IMR-90 (cell line): ENCODE results near the gene MYCBP. TPM values are rescaled to one million over a fixed set of nuclear protein-coding genes. Genes with fewer than 3 reads are reported as not detected.

Experiments used
- ATAC-seq: fragments of 200-7000 bp; cut with Tn5 transposase; 2 replicates; pipeline ENCODE4 v1.9.1; 2020; ENCODE audit warnings: low read depth, mild to moderate bottlenecking, moderate library complexity
- BruUV-seq: library from RNA; stranded (reverse); fragments of 400-500 nt; replicated peaks from 2 replicates; lab custom pipeline; 2021; lab: Mats Ljungman, UMichigan
- CTCF ChIA-PET: fragments of 300-600 bp; formaldehyde crosslinking; extraction: SDS; loops from one replicate; lab custom pipeline; 2021; ENCODE audit warnings: antibody characterized with exemption; lab: Yijun Ruan, JAX
- POLR2A ChIA-PET: fragments of 300-600 bp; sonication (Branson Sonifier 250); formaldehyde crosslinking; loops from one replicate; lab custom pipeline; 2022; ENCODE audit warnings: antibody characterized with exemption; ENCODE audit not compliant: unreplicated experiment; lab: Charles Lee
- DNase-seq: peaks from one replicate; pipeline ENCODE4 v3.0.0; 2013
- H2AFZ ChIP-seq: replicated peaks from 2 replicates; pipeline ENCODE3; 2013; ENCODE audit warnings: low read length, mild to moderate bottlenecking; ENCODE audit not compliant: poor library complexity
- H2AK5ac ChIP-seq: 2 replicates; pipeline ENCODE4 v1.6.1; 2013; ENCODE audit warnings: low read depth, low read length, inconsistent platforms
- H2AK9ac ChIP-seq: replicated peaks from 2 replicates; pipeline ENCODE3; 2013; ENCODE audit warnings: mild to moderate bottlenecking, low read depth, low read length, moderate library complexity; ENCODE audit not compliant: poor library complexity
- H2BK120ac ChIP-seq: 2 replicates; pipeline ENCODE4 v1.6.1; 2013; ENCODE audit warnings: low read depth, low read length, inconsistent platforms
- H2BK15ac ChIP-seq: 3 replicates; pipeline ENCODE4 v1.6.1; 2013; ENCODE audit warnings: low read depth, low read length, inconsistent platforms
- H2BK20ac ChIP-seq: 2 replicates; pipeline ENCODE4 v1.6.1; 2013; ENCODE audit warnings: low read depth, mild to moderate bottlenecking, inconsistent platforms, low read length, moderate library complexity
- H2BK5ac ChIP-seq: 2 replicates; pipeline ENCODE4 v1.6.1; 2013; ENCODE audit warnings: mild to moderate bottlenecking, low read depth, low read length, inconsistent platforms; ENCODE audit not compliant: poor library complexity, severe bottlenecking
- H3K14ac ChIP-seq: replicated peaks from 2 replicates; pipeline ENCODE4 v1.6.1; 2013; ENCODE audit warnings: low read depth, low read length, inconsistent platforms
- H3K18ac ChIP-seq: 2 replicates; pipeline ENCODE4 v1.6.1; 2013; ENCODE audit warnings: low read depth, low read length, control low read depth
- H3K23ac ChIP-seq: 2 replicates; pipeline ENCODE4 v1.6.1; 2013; ENCODE audit warnings: low read depth, low read length, inconsistent platforms
- H3K27ac ChIP-seq: 2 replicates; pipeline ENCODE4 v1.5.1; 2013; ENCODE audit warnings: mild to moderate bottlenecking, control low read depth, low read length; ENCODE audit not compliant: insufficient read depth
- H3K27me3 ChIP-seq: 2 replicates; pipeline ENCODE4 v1.6.1; 2013; ENCODE audit warnings: low read length; ENCODE audit not compliant: control insufficient read depth, insufficient read depth
- H3K36me3 ChIP-seq: 2 replicates; pipeline ENCODE4 v1.6.1; 2013; ENCODE audit warnings: low read length, mixed read lengths; ENCODE audit not compliant: control insufficient read depth, insufficient read depth
- H3K4ac ChIP-seq: 2 replicates; pipeline ENCODE4 v1.6.1; 2013; ENCODE audit warnings: low read depth, low read length, inconsistent platforms
- H3K4me1 ChIP-seq: 2 replicates; pipeline ENCODE4 v1.6.1; 2013; ENCODE audit warnings: low read length, mixed read lengths; ENCODE audit not compliant: control insufficient read depth, insufficient read depth
- H3K4me2 ChIP-seq: 2 replicates; pipeline ENCODE4 v1.6.1; 2013; ENCODE audit warnings: low read depth, mild to moderate bottlenecking, control low read depth, low read length, moderate library complexity
- H3K4me3 ChIP-seq: 2 replicates; pipeline ENCODE4 v1.5.1; 2013; ENCODE audit warnings: low read depth, mild to moderate bottlenecking, control low read depth, low read length, moderate library complexity; ENCODE audit not compliant: insufficient read depth
- H3K56ac ChIP-seq: 2 replicates; pipeline ENCODE4 v1.6.1; 2013; ENCODE audit warnings: low read length, inconsistent platforms; ENCODE audit not compliant: insufficient read depth; ENCODE audit errors: extremely low read depth
- H3K79me1 ChIP-seq, 2 experiments: 2 replicates each; pipeline ENCODE4 v1.6.1; 2013; ENCODE audit warnings: low read length in 2 of 2, inconsistent platforms in 1 of 2, low read depth in 1 of 2
- H3K9ac ChIP-seq: 2 replicates; pipeline ENCODE4 v1.6.1; 2013; ENCODE audit warnings: low read depth, low read length, control low read depth
- H3K9me1 ChIP-seq: 2 replicates; pipeline ENCODE4 v1.6.1; 2013; ENCODE audit warnings: low read length, inconsistent platforms; ENCODE audit not compliant: insufficient read depth
- H3K9me3 ChIP-seq: 2 replicates; pipeline ENCODE4 v1.6.1; 2013; ENCODE audit warnings: low read length; ENCODE audit not compliant: control insufficient read depth, insufficient read depth
- H4K20me1 ChIP-seq: 2 replicates; pipeline ENCODE4 v1.6.1; 2013; ENCODE audit warnings: low read length, inconsistent platforms; ENCODE audit not compliant: insufficient read depth
- H4K5ac ChIP-seq: 2 replicates; pipeline ENCODE4 v1.6.1; 2013; ENCODE audit warnings: mild to moderate bottlenecking, low read depth, low read length, control low read depth
- H4K8ac ChIP-seq, 2 experiments: 2 replicates each; pipeline ENCODE4 v1.6.1; 2013; ENCODE audit warnings: low read depth in 2 of 2, low read length in 2 of 2, control low read depth in 1 of 2, inconsistent platforms in 1 of 2
- H4K91ac ChIP-seq: 2 replicates; pipeline ENCODE4 v1.6.1; 2013; ENCODE audit warnings: low read depth, low read length, inconsistent platforms; ENCODE audit not compliant: insufficient read depth
- CHD1 ChIP-seq: IDR thresholded peaks from 2 replicates; pipeline ENCODE4 v1.6.1; 2012; ENCODE audit warnings: low read depth, low read length, improper control_type of control experiment
- MAFK ChIP-seq: IDR thresholded peaks from 2 replicates; pipeline ENCODE4 v1.6.1; 2012; ENCODE audit warnings: low read depth, low read length, improper control_type of control experiment
- MAZ ChIP-seq: IDR thresholded peaks from 2 replicates; pipeline ENCODE4 v1.6.1; 2012; ENCODE audit warnings: low read depth, mild to moderate bottlenecking, low read length, improper control_type of control experiment, moderate library complexity, borderline replicate concordance
- MXI1 ChIP-seq: IDR thresholded peaks from 2 replicates; pipeline ENCODE4 v1.6.1; 2012; ENCODE audit warnings: low read depth, mild to moderate bottlenecking, low read length, moderate library complexity, borderline replicate concordance
- POLR2A ChIP-seq: IDR thresholded peaks from 2 replicates; pipeline ENCODE4 v1.6.1; 2012; ENCODE audit warnings: mild to moderate bottlenecking, low read depth, low read length
- RCOR1 ChIP-seq: IDR thresholded peaks from 2 replicates; pipeline ENCODE4 v1.6.1; 2012; ENCODE audit warnings: mild to moderate bottlenecking, low read length, improper control_type of control experiment; ENCODE audit not compliant: insufficient replicate concordance
- USF2 ChIP-seq: fragments of 150-350 bp; IDR thresholded peaks from 2 replicates; pipeline ENCODE4 v1.6.1; 2017; ENCODE audit warnings: mild to moderate bottlenecking, antibody characterized with exemption, low read length, low read depth
- WGBS, 2 experiments: methylation state at CpG; one replicate each; pipeline versions ENCODE4 v1.1.5 to v1.1.7; 2013; ENCODE audit warnings: missing lambda C conversion rate in 2 of 2; ENCODE audit not compliant: insufficient read length in 1 of 2; ENCODE audit errors: extremely low coverage in 2 of 2; 5-methylcytosine and 5-hydroxymethylcytosine counted together
- dilution Hi-C: fragments of 300-500 bp; cut with HindIII; formaldehyde crosslinking; loops from one replicate; pipeline ENCODE4 v1.14.3; 2018; ENCODE audit warnings: low sequenced_read_pairs; ENCODE audit not compliant: unreplicated experiment
- in situ Hi-C: fragments of 300-500 bp; cut with MboI; formaldehyde crosslinking; loops from 3 replicates; pipeline ENCODE4 v1.14.3; 2019; ENCODE audit warnings: low sequenced_read_pairs, inconsistent platforms, mixed read lengths
- intact Hi-C: fragments of 100-400 bp; cut with micrococcal nuclease; formaldehyde crosslinking; loops from 2 replicates; pipeline ENCODE4 v1.10.0; 2022
- polyA plus RNA-seq, 3 experiments: library from polyadenylated mRNA; depleted of rRNA; stranded (reverse); fragments of >200 nt; gene quantifications; 2 replicates each; pipeline ENCODE4 v1.2.3, GENCODE V29; 2012; ENCODE audit warnings: low replicate concordance in 1 of 3
- total RNA-seq: library from RNA; depleted of rRNA; stranded (reverse); fragments of >200 nt; gene quantifications from 2 replicates; pipeline ENCODE4 v1.2.3, GENCODE V29; 2012

Gene MYCBP
- total and polyA plus RNA-seq, 2 of the 4 experiments (the other 2 are of a cell fraction) = 9.9 to 11.9 TPM

- WGBS, 2 experiments = 40% methylated on average over 1 of the region's 2 CpGs; no CpG with 5 or more reads in 1 of the 2 experiments
Measured at GRCh38 chr1:38819516-38819915, 53.6 kb downstream of the MYCBP start.

More at GRCh38 chr1:38819516-38819915, 53.6 kb downstream of the MYCBP start:
- Histone ChIP-seq H3K56ac (no peak overlapping the region), H2BK15ac (no peak overlapping the region), H2BK20ac (no peak overlapping the region), H4K8ac (no peak overlapping the region), H3K27me3 (peaks cover 76% of the 10 kb centered on the region), H3K4ac (no peak overlapping the region), H3K4me1 (no peaks in the 10 kb centered on the region; the same call in 1 of the 2 replicates), H3K9ac (no peak overlapping the region), H4K20me1 (no peaks in the 10 kb centered on the region), H3K36me3 (no peaks in the 10 kb centered on the region), H2BK5ac (no peak overlapping the region), H3K9me3 (peaks cover 9% of the 10 kb centered on the region; the same call in 1 of the 2 replicates), H3K9me1 (no peaks in the 10 kb centered on the region), H4K91ac (no peak overlapping the region), H2AK9ac (no peak overlapping the region), H2AFZ (no peak overlapping the region), H3K14ac (no peak overlapping the region), H3K23ac (no peak overlapping the region), H2BK120ac (no peak overlapping the region), H3K27ac (no peak overlapping the region), H3K18ac (no peak overlapping the region), H3K4me2 (no peak overlapping the region), H3K79me1 (no peaks in the 10 kb centered on the region), H2AK5ac (no peak overlapping the region), H3K4me3 (no peak overlapping the region), H4K5ac (no peak overlapping the region)
- no peak for TF ChIP-seq MXI1
- TF ChIP-seq POLR2A = no peak
- TF ChIP-seq MAZ = no peak
- no peak for TF ChIP-seq RCOR1
- TF ChIP-seq MAFK = no peak
- TF ChIP-seq USF2 = no peak
- TF ChIP-seq CHD1 = no peak
- in situ Hi-C loops = loop anchor here (25.0 kb wide), 1 partner anchor 1207 kb away; no protein-coding TSS in a partner anchor
- ATAC-seq (no peak), DNase-seq (no peak)
- CTCF ChIA-PET = interaction anchor here (1.2 kb wide), 1 partner anchor 16 kb away, joined by 6 read pairs; no protein-coding TSS in a partner anchor
- BruUV-seq = no TSS peak
- intact Hi-C loops = no loop called here
- POLR2A ChIA-PET = interaction anchor here (0.6 kb wide), 1 partner anchor 789 kb away, joined by 5 read pairs; no protein-coding TSS in a partner anchor
- dilution Hi-C loops = no loop called here
